Gastrocnemius medialis (tissue), 4 donors: ENCODE results near the gene SP100. TPM values are rescaled to one million over a fixed set of nuclear protein-coding genes. Genes with fewer than 3 reads are reported as not detected.

ENCODE experiments used
- ATAC-seq, 2 donors: fragments of 150-250 bp; one replicate each; pipeline ENCODE4 v1.9.1; 2016
- DNase-seq, 2 donors: peaks; one replicate each; pipeline ENCODE4 v3.0.0-alpha.2; 2019
- H3K27ac ChIP-seq, 4 donors: fragments of 200-600 bp; sonication (generic); 1 replicate in 1 of 4; 2 replicates in 3 of 4; pipeline ENCODE4 v1.5.1; 2016 to 2018; ENCODE audit warnings: mild to moderate bottlenecking in 2 of 4, moderate library complexity in 1 of 4
- H3K27me3 ChIP-seq, 3 donors: fragments of 200-600 bp; sonication (generic) in 2 of 3; 1 replicate in 1 of 3; 2 replicates in 2 of 3; pipeline versions ENCODE4 v1.5.1 to v1.6.0; 2016 to 2019; ENCODE audit warnings: mild to moderate bottlenecking in 1 of 3, moderate library complexity in 1 of 3
- H3K36me3 ChIP-seq, 2 donors: fragments of 200-600 bp; sonication (generic) in 1 of 2; one replicate each; pipeline ENCODE4 v1.5.1; 2017 to 2018
- H3K4me1 ChIP-seq, 2 donors: fragments of 200-600 bp; sonication (generic) in 1 of 2; one replicate each; pipeline ENCODE4 v1.5.1; 2016 to 2017; ENCODE audit warnings: mild to moderate bottlenecking in 2 of 2
- H3K4me3 ChIP-seq, 4 donors: fragments of 200-600 bp; sonication (generic) in 3 of 4; 1 replicate in 1 of 4; 2 replicates in 3 of 4; pipeline ENCODE4 v1.5.1; 2016 to 2019; ENCODE audit warnings: mild to moderate bottlenecking in 2 of 4
- H3K9me3 ChIP-seq, 3 donors: fragments of 200-600 bp; sonication (generic) in 2 of 3; 1 replicate in 1 of 3; 2 replicates in 2 of 3; pipeline ENCODE4 v1.5.1; 2016 to 2019
- POLR2A ChIP-seq, 2 donors: fragments of 450-650 bp; IDR thresholded peaks; one replicate each; pipeline ENCODE4 v1.6.1; 2017; ENCODE audit warnings: antibody characterized with exemption in 2 of 2, mild to moderate bottlenecking in 2 of 2, moderate library complexity in 2 of 2
- in situ Hi-C, 4 donors: fragments of 200-750 bp; cut with MboI; loops; one replicate each; pipeline versions ENCODE4 v1.15.0 to v1.8.0; 2017; ENCODE audit warnings: low sequenced_read_pairs in 4 of 4
- intact Hi-C: fragments of 100-400 bp; cut with DNase I; formaldehyde crosslinking; loops from one replicate; pipeline ENCODE4 v1.15.1; 2023; ENCODE audit warnings: low total_unique reads
- total RNA-seq, 4 donors: library from RNA; depleted of rRNA; stranded (reverse); fragments of >200 nt; gene quantifications; one replicate each; pipeline versions ENCODE4 v1.1.0 to v1.2.3, GENCODE V29; 2016
- TF ChIP-seq, protein P1 (sequence below), 5 experiments: fragments of 450-650 bp in 3 of 5; fragments of 200-600 bp in 2 of 5; sonication (generic) in 2 of 5; IDR thresholded peaks in 4 of 5; conservative IDR thresholded peaks in 1 of 5; 1 replicate in 4 of 5; 2 replicates in 1 of 5; pipeline ENCODE4 v1.5.1; 2016 to 2019; ENCODE audit warnings: antibody characterized with exemption in 5 of 5, mild to moderate bottlenecking in 3 of 5, moderate library complexity in 3 of 5

The SP100 gene
- total RNA-seq, 4 donors from 2014 or later: 18.2 to 30.7 (median 19.5) TPM

- no peaks in the 10 kb centered on the region for H3K4me1 ChIP-seq
- in situ Hi-C loops: no loop called here
- no peak for DNase-seq
- no peak for ATAC-seq
- TF ChIP-seq, protein P1, sequence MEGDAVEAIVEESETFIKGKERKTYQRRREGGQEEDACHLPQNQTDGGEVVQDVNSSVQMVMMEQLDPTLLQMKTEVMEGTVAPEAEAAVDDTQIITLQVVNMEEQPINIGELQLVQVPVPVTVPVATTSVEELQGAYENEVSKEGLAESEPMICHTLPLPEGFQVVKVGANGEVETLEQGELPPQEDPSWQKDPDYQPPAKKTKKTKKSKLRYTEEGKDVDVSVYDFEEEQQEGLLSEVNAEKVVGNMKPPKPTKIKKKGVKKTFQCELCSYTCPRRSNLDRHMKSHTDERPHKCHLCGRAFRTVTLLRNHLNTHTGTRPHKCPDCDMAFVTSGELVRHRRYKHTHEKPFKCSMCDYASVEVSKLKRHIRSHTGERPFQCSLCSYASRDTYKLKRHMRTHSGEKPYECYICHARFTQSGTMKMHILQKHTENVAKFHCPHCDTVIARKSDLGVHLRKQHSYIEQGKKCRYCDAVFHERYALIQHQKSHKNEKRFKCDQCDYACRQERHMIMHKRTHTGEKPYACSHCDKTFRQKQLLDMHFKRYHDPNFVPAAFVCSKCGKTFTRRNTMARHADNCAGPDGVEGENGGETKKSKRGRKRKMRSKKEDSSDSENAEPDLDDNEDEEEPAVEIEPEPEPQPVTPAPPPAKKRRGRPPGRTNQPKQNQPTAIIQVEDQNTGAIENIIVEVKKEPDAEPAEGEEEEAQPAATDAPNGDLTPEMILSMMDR (IDR thresholded peaks at IDR 0.05 in 4 of 5, conservative IDR thresholded peaks at IDR 0.05 in 1 of 5): no peak
- TF ChIP-seq POLR2A (IDR thresholded peaks at IDR 0.05): no peak
- no peaks in the 10 kb centered on the region for H3K36me3 ChIP-seq
- H3K27ac ChIP-seq: no peak overlapping the region
- intact Hi-C loops: no loop called here
- no peak overlapping the region for H3K4me3 ChIP-seq
- H3K27me3 ChIP-seq: no peaks in the 10 kb centered on the region
- H3K9me3 ChIP-seq: peaks cover 0 to 5% (median 0%) of the 10 kb centered on the region in 3 donors
Observed at GRCh38 chr2:230525682-230526081, 109.7 kb downstream of the SP100 start.

- Histone ChIP-seq H3K9me3 (no peaks in the 10 kb centered on the region), H3K27ac (no peak overlapping the region), H3K36me3 (peaks cover 0 to 5% of the 10 kb centered on the region in 2 donors), H3K4me3 (no peak overlapping the region), H3K4me1 (no peaks in the 10 kb centered on the region), H3K27me3 (no peaks in the 10 kb centered on the region)
- intact Hi-C loops (loop anchor here (1.0 kb wide), 1 partner anchor 17 kb away; no protein-coding TSS in a partner anchor), in situ Hi-C loops (no loop called here)
- DNase-seq (no peak), ATAC-seq (no peak)
- no peak for TF ChIP-seq POLR2A (IDR thresholded peaks at IDR 0.05)
- TF ChIP-seq, protein P1 (IDR thresholded peaks at IDR 0.05 in 4 of 5, conservative IDR thresholded peaks at IDR 0.05 in 1 of 5): no peak
Observed at GRCh38 chr2:230537531-230537976, 121.6 kb downstream of the SP100 start.

DNA sequence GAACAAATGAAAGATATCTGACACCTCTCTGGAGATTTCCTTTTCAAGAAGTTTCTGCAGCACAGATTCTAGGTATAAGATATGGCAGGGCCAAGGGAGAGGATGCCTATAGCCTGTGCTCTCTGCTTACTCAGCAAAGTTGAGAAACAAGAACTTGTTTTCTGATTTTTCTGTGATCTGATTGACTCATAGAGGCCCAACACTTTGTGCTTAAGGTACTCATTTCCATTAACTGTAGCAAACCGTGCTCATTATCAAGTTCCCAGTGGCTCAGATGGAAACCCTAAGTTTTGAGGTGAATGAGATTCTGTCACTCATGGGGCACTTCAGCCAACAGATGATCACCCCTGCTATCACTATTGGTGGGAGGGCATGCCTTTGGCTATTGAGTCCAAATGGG is 124.3 kb downstream of the SP100 start:
- Histone ChIP-seq H3K4me1 (no peaks in the 10 kb centered on the region), H3K27me3 (no peaks in the 10 kb centered on the region), H3K27ac (no peak overlapping the region), H3K36me3 (peaks cover 0 to 11% of the 10 kb centered on the region in 2 donors), H3K9me3 (no peaks in the 10 kb centered on the region), H3K4me3 (no peak overlapping the region)
- no peak for ATAC-seq
- in situ Hi-C loops (no loop called here), intact Hi-C loops (no loop called here)
- DNase-seq: no peak
- TF ChIP-seq, protein P1 (IDR thresholded peaks at IDR 0.05 in 4 of 5, conservative IDR thresholded peaks at IDR 0.05 in 1 of 5): no peak
- no peak for TF ChIP-seq POLR2A (IDR thresholded peaks at IDR 0.05)

DNA sequence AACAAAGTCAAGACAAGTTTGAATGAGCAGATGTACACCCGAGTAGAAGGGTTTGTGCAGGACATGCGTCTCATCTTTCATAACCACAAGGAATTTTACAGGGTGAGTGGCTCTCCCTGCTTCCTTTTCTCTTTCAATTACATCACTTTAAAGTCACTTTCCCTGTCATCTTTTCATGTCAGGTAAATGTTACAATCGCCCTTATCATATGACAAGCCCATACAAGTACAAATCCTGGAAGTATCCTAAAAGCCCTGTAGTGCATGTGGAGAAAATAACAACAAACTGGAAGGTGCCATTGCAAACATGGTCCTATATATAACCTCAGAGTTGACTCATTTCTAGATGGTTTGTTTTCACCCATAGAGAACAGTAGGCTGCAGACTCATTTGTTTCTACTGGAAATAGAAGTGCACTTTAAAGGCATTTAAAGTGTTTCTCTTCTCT is 126.0 kb downstream of the SP100 start:
- ATAC-seq (no peak), DNase-seq (no peak)
- intact Hi-C loops: no loop called here
- TF ChIP-seq, protein P1 (IDR thresholded peaks at IDR 0.05 in 4 of 5, conservative IDR thresholded peaks at IDR 0.05 in 1 of 5): no peak
- TF ChIP-seq POLR2A (IDR thresholded peaks at IDR 0.05): no peak
- Histone ChIP-seq H3K4me1 (no peaks in the 10 kb centered on the region), H3K27ac (no peak overlapping the region), H3K4me3 (no peak overlapping the region), H3K36me3 (peaks cover 0 to 11% of the 10 kb centered on the region in 2 donors), H3K9me3 (no peaks in the 10 kb centered on the region), H3K27me3 (no peaks in the 10 kb centered on the region)
- in situ Hi-C loops: no loop called here

GRCh38 chr2:230542751-230543150 is 126.8 kb downstream of the SP100 start:
- no peaks in the 10 kb centered on the region for H3K27me3 ChIP-seq
- ATAC-seq (no peak), DNase-seq (no peak)
- peaks cover 0 to 11% of the 10 kb centered on the region in 2 donors for H3K36me3 ChIP-seq
- H3K4me3 ChIP-seq: no peak overlapping the region
- intact Hi-C loops: no loop called here
- no peaks in the 10 kb centered on the region for H3K4me1 ChIP-seq
- in situ Hi-C loops: no loop called here
- no peaks in the 10 kb centered on the region for H3K9me3 ChIP-seq
- H3K27ac ChIP-seq: no peak overlapping the region
- TF ChIP-seq, protein P1 (IDR thresholded peaks at IDR 0.05 in 4 of 5, conservative IDR thresholded peaks at IDR 0.05 in 1 of 5): no peak
